HK-2 (cell line): ENCODE results near the gene SUPT3H.
"Not testable (repeated sequence)": the region's sequence is repeated elsewhere in the genome, so short reads cannot be mapped to it uniquely, and the experiment has no call there.

Experiments
- DNase-seq: peaks from one replicate; pipeline ENCODE4 v3.0.0-alpha.2; 2018; ENCODE audit not compliant: unreplicated experiment

SUPT3H gene

GRCh38 chr6:45175272-45175671 is 202.5 kb downstream of the SUPT3H start:
- DNase-seq, result no peak

- DNase-seq, result no peak
Measured at GRCh38 chr6:45174045-45174444, 203.7 kb downstream of the SUPT3H start.

GRCh38 chr6:45171380-45171779 is 206.4 kb downstream of the SUPT3H start:
- no peak for DNase-seq

GRCh38 chr6:45170309-45170708 is 207.4 kb downstream of the SUPT3H start:
- DNase-seq, result no peak

GRCh38 chr6:45169815-45170214 is 207.9 kb downstream of the SUPT3H start:
- DNase-seq, result no peak

GRCh38 chr6:45163952-45164766 is 213.6 kb downstream of the SUPT3H start:
- DNase-seq, result no peak

GRCh38 chr6:45160305-45160704 is 217.4 kb downstream of the SUPT3H start:
- DNase-seq, result no peak

- DNase-seq, result no peak
Measured at GRCh38 chr6:45156075-45156474, 221.7 kb downstream of the SUPT3H start.

- DNase-seq, result no peak
Measured at GRCh38 chr6:45155341-45155894, 222.3 kb downstream of the SUPT3H start.

GRCh38 chr6:45154679-45155078 is 223.1 kb downstream of the SUPT3H start:
- no peak for DNase-seq

GRCh38 chr6:45148711-45149341 is 228.9 kb downstream of the SUPT3H start:
- no peak for DNase-seq

GRCh38 chr6:45148278-45148677 is 229.5 kb downstream of the SUPT3H start:
- DNase-seq, result no peak

GRCh38 chr6:45145658-45146057 is 232.1 kb downstream of the SUPT3H start:
- DNase-seq, result not testable (repeated sequence)

- no peak for DNase-seq
Measured at GRCh38 chr6:45138765-45139164, 239.0 kb downstream of the SUPT3H start.

GRCh38 chr6:45136495-45136894 is 241.2 kb downstream of the SUPT3H start:
- DNase-seq, result no peak

GRCh38 chr6:45132658-45133294 is 245.0 kb downstream of the SUPT3H start:
- no peak for DNase-seq

- no peak for DNase-seq
Measured at GRCh38 chr6:45132059-45132458, 245.7 kb downstream of the SUPT3H start.

- DNase-seq, result no peak
Measured at GRCh38 chr6:45129051-45129450, 248.7 kb downstream of the SUPT3H start.

GRCh38 chr6:45127185-45127584 is 250.5 kb downstream of the SUPT3H start:
- no peak for DNase-seq

- no peak for DNase-seq
Measured at GRCh38 chr6:45126033-45126432, 251.7 kb downstream of the SUPT3H start.

- no peak for DNase-seq
Measured at GRCh38 chr6:45123023-45123422, 254.7 kb downstream of the SUPT3H start.

GRCh38 chr6:45118754-45119153 is 259.0 kb downstream of the SUPT3H start:
- DNase-seq, result no peak
